Posterior cingulate gyrus (tissue), 11 donors: ENCODE data around the gene APOBEC3F.
A peak's percentile ranks its signal among the peaks of the same experiment; 100 is the strongest.
"Not testable (repeated sequence)": the region's sequence is repeated elsewhere in the genome, so short reads cannot be mapped to it uniquely, and the experiment has no call there.

ENCODE experiments used
- DNase-seq, 10 donors: peaks; one replicate each; pipeline versions ENCODE4 v3.0.0 to v3.0.0-alpha.2; 2020 to 2021; ENCODE audit warnings: mixed read lengths in 3 of 10
- intact Hi-C: fragments of 100-400 bp; cut with DNase I; formaldehyde crosslinking; loops from one replicate; pipeline ENCODE4 v1.15.1; 2023

The APOBEC3F gene

GRCh38 chr22:39066442-39067276 is 26.0 kb downstream of the APOBEC3F start:
- DNase-seq, result peak in 1 of 10 donors; percentile 22
- intact Hi-C loops, result not testable (repeated sequence)

GRCh38 chr22:39068033-39068785 is 27.5 kb downstream of the APOBEC3F start:
- peak in 1 of 10 donors; percentile 8 for DNase-seq
- intact Hi-C loops, result no loop called here

GRCh38 chr22:39070186-39070585 is 29.5 kb downstream of the APOBEC3F start:
- intact Hi-C loops, result no loop called here
- DNase-seq, result no peak

GRCh38 chr22:39072581-39072981 is 31.9 kb downstream of the APOBEC3F start:
- DNase-seq, intact Hi-C loops: not testable (repeated sequence)

- DNase-seq, result no peak
- intact Hi-C loops, result no loop called here
These were observed 33.3 kb downstream of the APOBEC3F start for GRCh38 chr22:39073981-39074380.

GRCh38 chr22:39076155-39077025 is 35.7 kb downstream of the APOBEC3F start:
- DNase-seq, intact Hi-C loops: not testable (repeated sequence)

GRCh38 chr22:39077026-39077840 is 36.6 kb downstream of the APOBEC3F start, which contains the start of gene APOBEC3G:
TSS of gene APOBEC3G (plus strand) at chr22:39077275. CDS start at chr22:39077362, 87 bp downstream.
- intact Hi-C loops, DNase-seq: not testable (repeated sequence)

GRCh38 chr22:39077912-39078311 is 37.2 kb downstream of the APOBEC3F start:
- intact Hi-C loops, DNase-seq: not testable (repeated sequence)

GRCh38 chr22:39078329-39078728 is 37.7 kb downstream of the APOBEC3F start:
- intact Hi-C loops, result no loop called here
- DNase-seq, result no peak

- DNase-seq, intact Hi-C loops: not testable (repeated sequence)
These were observed 38.5 kb downstream of the APOBEC3F start for GRCh38 chr22:39079054-39079637.

GRCh38 chr22:39080052-39080762 is 39.5 kb downstream of the APOBEC3F start:
- no peak for DNase-seq
- intact Hi-C loops, result no loop called here

- intact Hi-C loops, result no loop called here
- peak in 1 of 10 donors; percentile 59 for DNase-seq
These were observed 40.4 kb downstream of the APOBEC3F start for GRCh38 chr22:39081016-39081415.

GRCh38 chr22:39081598-39081997 is 40.9 kb downstream of the APOBEC3F start:
- peak in 1 of 10 donors; percentile 12 for DNase-seq
- intact Hi-C loops, result no loop called here

GRCh38 chr22:39083212-39084165 is 42.8 kb downstream of the APOBEC3F start:
- peak in 1 of 10 donors; percentile 75 for DNase-seq
- intact Hi-C loops, result no loop called here

- intact Hi-C loops, result no loop called here
- peak in 1 of 10 donors; percentile 55 for DNase-seq
These were observed 44.0 kb downstream of the APOBEC3F start for GRCh38 chr22:39084666-39085065.

GRCh38 chr22:39087098-39087497 is 46.4 kb downstream of the APOBEC3F start:
- intact Hi-C loops, result no loop called here
- DNase-seq, result no peak
